Heart right ventricle (tissue), 16 donors: ENCODE measurements around the gene KLF13. TPM values are rescaled to one million over a fixed set of nuclear protein-coding genes. Genes with fewer than 3 reads are reported as not detected.

Source experiments
- ATAC-seq, 8 donors: fragments of 200-7000 bp; cut with Tn5 transposase; one replicate each; pipeline ENCODE4 v1.9.1; 2020; ENCODE audit warnings: mild to moderate bottlenecking in 8 of 8, moderate library complexity in 8 of 8, moderate number of reproducible peaks in 1 of 8
- DNase-seq, 2 donors: peaks; one replicate each; pipeline ENCODE4 v3.0.0-alpha.2; 2020
- H3K27ac ChIP-seq, 10 donors: fragments of 200-600 bp; sonication (generic) in 2 of 10; one replicate each; pipeline versions ENCODE4 v1.5.0 to v1.8.0; 2020 to 2022; ENCODE audit warnings: mild to moderate bottlenecking in 3 of 10
- H3K27me3 ChIP-seq, 7 donors: fragments of 200-600 bp; one replicate each; pipeline ENCODE4 v1.8.0; 2021 to 2022; ENCODE audit warnings: mild to moderate bottlenecking in 2 of 7
- H3K36me3 ChIP-seq, 9 donors: fragments of 200-600 bp; sonication (generic) in 1 of 9; one replicate each; pipeline versions ENCODE4 v1.5.0 to v1.8.0; 2020 to 2022; ENCODE audit warnings: mild to moderate bottlenecking in 2 of 9
- H3K4me1 ChIP-seq, 9 donors: fragments of 200-600 bp; sonication (generic) in 1 of 9; one replicate each; pipeline versions ENCODE4 v1.5.0 to v1.8.0; 2020 to 2022; ENCODE audit warnings: mild to moderate bottlenecking in 4 of 9
- H3K4me3 ChIP-seq, 10 donors: fragments of 200-600 bp; sonication (generic) in 2 of 10; one replicate each; pipeline versions ENCODE4 v1.5.0 to v1.8.0; 2020 to 2022; ENCODE audit warnings: mild to moderate bottlenecking in 7 of 10, moderate library complexity in 2 of 10
- H3K9me3 ChIP-seq, 11 donors: fragments of 200-600 bp in 10 of 11; sonication (generic) in 2 of 11; one replicate each; pipeline versions ENCODE4 v1.5.0 to v1.8.0; 2013 to 2022; ENCODE audit warnings: mild to moderate bottlenecking in 2 of 11, control low read depth in 1 of 11, moderate library complexity in 1 of 11
- WGBS, 2 donors: extraction: QIAGEN DNeasy Blood & Tissue Kit; methylation state at CpG; one replicate each; pipeline ENCODE4 v1.1.7; 2013; ENCODE audit warnings: inconsistent platforms in 1 of 2; 5-methylcytosine and 5-hydroxymethylcytosine counted together
- intact Hi-C, 10 donors: fragments of 100-400 bp; cut with DNase I; formaldehyde crosslinking; loops; one replicate each; pipeline versions ENCODE4 v1.11.1 to v1.14.2; 2022
- polyA plus RNA-seq, 2 donors: library from polyadenylated mRNA; stranded (reverse); fragments of 200-250 nt; gene quantifications; one replicate each; pipeline ENCODE4 v1.2.3, GENCODE V29; 2013
- total RNA-seq, 10 donors: library from RNA; stranded (reverse); fragmentation: NEBNext Ultra II Directional in 3 of 10; extraction: Animal tissue kit (Norgen Biotek cat#: 25700) in 3 of 10; gene quantifications; one replicate each; pipeline versions ENCODE4 v1.2.1 to v1.2.4, GENCODE V29; 2021 to 2023
- TF ChIP-seq, protein P1 (sequence below), 9 donors: fragments of 200-600 bp; sonication (generic) in 2 of 9; IDR thresholded peaks; one replicate each; pipeline versions ENCODE4 v1.5.0 to v1.8.0; 2021 to 2022; ENCODE audit warnings: antibody characterized with exemption in 9 of 9, mild to moderate bottlenecking in 5 of 9, moderate library complexity in 1 of 9
- donor health status: Arrhythmogenic right ventricular cardiomyopathy.
- donor health status: ischemic (EF 13 %, LVEDD 7.1; RV severe dilation, severe dysfunction).
- donor health status: healthy with polysubstance abuse.
- donor health status: DM: no; HTN: yes; CAD: no.
- donor health status: DM: no; HTN: no; CAD: no.
- donor health status: ischemic (EF 25% LVEDD 6.9; RV normal size, moderate dysfunction).
- donor health status: ischemic (EF 25% LVEDD 5.7; RV mildly dilated, moderate dysfunction).
- donor health status: healthy.
- donor health status: DM: yes; HTN: yes; CAD: no.
- donor health status: Ischemic cardiomyopathy.
- donor health status: ischemic (EF 35%, LVEDD 5.7; RV mildly dilated, moderate dysfunction).
- donor health status: nonischemic (EF 11% LVEDD 7.7; RV severe dilation, severe dysfunction).
- donor health status: DM: yes; HTN: yes; CAD: no.
- donor health status: PGD.
- donor health status: ischemic (EF 29% LVEDD 5.4; RV normal size, mild dysfunction).
- donor health status: nonischemic (EF 23%, LVEDD 6.1; RV moderate dilation, normal function).

Gene KLF13
- total and polyA plus RNA-seq, 12 donors = 28.4 to 101 (median 45.0) TPM

- ATAC-seq (no peak), DNase-seq (no peak)
- peaks cover 65 to 100% (median 100%) of the 10 kb centered on the region in 9 donors for H3K4me1 ChIP-seq
- H3K27me3 ChIP-seq = no peaks in the 10 kb centered on the region
- TF ChIP-seq, protein P1, sequence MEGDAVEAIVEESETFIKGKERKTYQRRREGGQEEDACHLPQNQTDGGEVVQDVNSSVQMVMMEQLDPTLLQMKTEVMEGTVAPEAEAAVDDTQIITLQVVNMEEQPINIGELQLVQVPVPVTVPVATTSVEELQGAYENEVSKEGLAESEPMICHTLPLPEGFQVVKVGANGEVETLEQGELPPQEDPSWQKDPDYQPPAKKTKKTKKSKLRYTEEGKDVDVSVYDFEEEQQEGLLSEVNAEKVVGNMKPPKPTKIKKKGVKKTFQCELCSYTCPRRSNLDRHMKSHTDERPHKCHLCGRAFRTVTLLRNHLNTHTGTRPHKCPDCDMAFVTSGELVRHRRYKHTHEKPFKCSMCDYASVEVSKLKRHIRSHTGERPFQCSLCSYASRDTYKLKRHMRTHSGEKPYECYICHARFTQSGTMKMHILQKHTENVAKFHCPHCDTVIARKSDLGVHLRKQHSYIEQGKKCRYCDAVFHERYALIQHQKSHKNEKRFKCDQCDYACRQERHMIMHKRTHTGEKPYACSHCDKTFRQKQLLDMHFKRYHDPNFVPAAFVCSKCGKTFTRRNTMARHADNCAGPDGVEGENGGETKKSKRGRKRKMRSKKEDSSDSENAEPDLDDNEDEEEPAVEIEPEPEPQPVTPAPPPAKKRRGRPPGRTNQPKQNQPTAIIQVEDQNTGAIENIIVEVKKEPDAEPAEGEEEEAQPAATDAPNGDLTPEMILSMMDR (IDR thresholded peaks at IDR 0.05) = no peak
- no peak overlapping the region for H3K4me3 ChIP-seq
- H3K9me3 ChIP-seq = no peaks in the 10 kb centered on the region
- intact Hi-C loops = loop anchor here in 1 of 10 donors (10.0 kb wide), 1 partner anchor 127 kb away; no protein-coding TSS in a partner anchor
- H3K36me3 ChIP-seq = peaks cover 0 to 22% (median 0%) of the 10 kb centered on the region in 9 donors
- H3K27ac ChIP-seq = peak overlapping the region in 4 of 10 donors; percentile 41 to 97 (median 94)
- 66 to 74% methylated on average over 3 of the region's 3 CpGs for WGBS, 2 donors
Observed at GRCh38 chr15:31358163-31358562, 31.5 kb downstream of the KLF13 start.

DNA sequence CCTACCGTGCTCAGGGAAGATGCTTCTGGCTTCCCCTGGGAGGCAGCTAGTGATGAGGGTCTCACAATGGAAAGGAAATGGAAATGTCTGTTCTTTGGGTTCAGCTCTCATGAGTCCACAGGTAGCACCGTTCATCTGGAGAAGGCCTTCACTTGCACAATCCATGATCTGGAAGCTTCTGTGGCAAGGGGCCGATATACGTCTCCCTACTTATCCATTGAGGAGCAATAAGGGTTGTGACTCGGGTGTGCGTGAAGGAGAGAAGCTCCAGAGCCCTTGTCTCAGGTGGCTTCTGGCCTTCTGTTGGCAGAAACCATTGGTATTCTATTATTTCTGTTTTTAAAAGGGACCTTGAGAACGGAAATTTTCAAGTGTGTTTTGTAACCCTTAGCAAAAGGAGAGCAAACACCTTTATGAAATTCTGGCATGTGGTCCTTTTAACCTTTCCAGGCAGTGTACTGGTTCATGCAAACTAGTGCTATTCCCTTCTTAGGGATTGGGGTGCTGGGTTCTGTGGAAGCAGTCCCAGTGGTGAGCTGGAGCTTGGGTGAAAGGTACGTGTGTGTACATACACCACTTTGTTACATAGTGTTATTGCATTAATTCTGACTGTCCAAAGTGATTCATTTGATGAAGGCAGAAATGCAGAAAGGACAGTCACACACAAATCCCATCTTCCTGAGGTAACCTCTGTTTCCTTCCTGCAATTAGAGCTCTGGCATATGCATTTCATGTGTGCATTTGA lies 32.5 kb downstream of the KLF13 start:
- TF ChIP-seq, protein P1 (IDR thresholded peaks at IDR 0.05) = no peak
- no peak overlapping the region for H3K4me3 ChIP-seq
- intact Hi-C loops = loop anchor here in 1 of 10 donors (10.0 kb wide), 1 partner anchor 126 kb away; no protein-coding TSS in a partner anchor
- peak overlapping the region in 8 of 10 donors; percentile 36 to 97 (median 88) for H3K27ac ChIP-seq
- ATAC-seq = no peak
- H3K36me3 ChIP-seq = peaks cover 0 to 22% (median 0%) of the 10 kb centered on the region in 9 donors
- peaks cover 59 to 100% (median 100%) of the 10 kb centered on the region in 9 donors for H3K4me1 ChIP-seq
- H3K27me3 ChIP-seq = no peaks in the 10 kb centered on the region
- no peaks in the 10 kb centered on the region for H3K9me3 ChIP-seq
- no peak for DNase-seq
- WGBS, 2 donors = 74 to 75% methylated on average over 8 of the region's 8 CpGs

- TF ChIP-seq, protein P1 (IDR thresholded peaks at IDR 0.05) = no peak
- 36 to 41% methylated on average over 7 of the region's 7 CpGs for WGBS, 2 donors
- Histone ChIP-seq H3K27ac (peak overlapping the region in 9 of 10 donors; percentile 27 to 97 (median 81)), H3K9me3 (no peaks in the 10 kb centered on the region), H3K4me3 (no peak overlapping the region), H3K27me3 (no peaks in the 10 kb centered on the region), H3K4me1 (peaks cover 59 to 100% (median 100%) of the 10 kb centered on the region in 9 donors), H3K36me3 (peaks cover 0 to 19% (median 0%) of the 10 kb centered on the region in 9 donors)
- ATAC-seq (no peak), DNase-seq (no peak)
- intact Hi-C loops = loop anchor here in 3 of 10 donors (5.0 to 10.0 kb wide), 3 partner anchors 32 to 125 kb away; partner anchors contain the start of gene KLF13 (in 1 of the 3)
Observed at GRCh38 chr15:31359702-31360111, 33.1 kb downstream of the KLF13 start.

- Histone ChIP-seq H3K36me3 (peaks cover 0 to 14% (median 0%) of the 10 kb centered on the region in 9 donors), H3K9me3 (no peaks in the 10 kb centered on the region), H3K27me3 (no peaks in the 10 kb centered on the region), H3K27ac (peak overlapping the region; percentile 25 to 97 (median 80)), H3K4me1 (peaks cover 59 to 100% (median 100%) of the 10 kb centered on the region in 9 donors), H3K4me3 (peak overlapping the region in 1 of 10 donors; percentile 36)
- TF ChIP-seq, protein P1 (IDR thresholded peaks at IDR 0.05) = no peak
- ATAC-seq (no peak), DNase-seq (no peak)
- 76 to 86% methylated on average over 8 of the region's 8 CpGs for WGBS, 2 donors
- intact Hi-C loops = loop anchor here in 2 of 10 donors (5.0 to 10.0 kb wide), 2 partner anchors 33 to 75 kb away; partner anchors contain the start of gene KLF13 (in 1 of the 2)
Observed at GRCh38 chr15:31360158-31360561, 33.5 kb downstream of the KLF13 start.
